Stimulated activated CD8-positive, alpha-beta memory T cell treated with anti-CD3 and anti-CD28 coated beads, Interleukin-4, amount 100 ng/mL, for 4 hours (primary cell): ENCODE measurements around the gene HIPK3.

Source experiments
- DNase-seq, 2 donors: peaks; one replicate each; pipeline ENCODE4 v3.0.0-alpha.2; 2020; ENCODE audit warnings: low read depth in 2 of 2, low spot score in 1 of 2

The HIPK3 gene

GRCh38 chr11:33389635-33390034, 132.5 kb downstream of the HIPK3 start:
- no peak for DNase-seq

DNA sequence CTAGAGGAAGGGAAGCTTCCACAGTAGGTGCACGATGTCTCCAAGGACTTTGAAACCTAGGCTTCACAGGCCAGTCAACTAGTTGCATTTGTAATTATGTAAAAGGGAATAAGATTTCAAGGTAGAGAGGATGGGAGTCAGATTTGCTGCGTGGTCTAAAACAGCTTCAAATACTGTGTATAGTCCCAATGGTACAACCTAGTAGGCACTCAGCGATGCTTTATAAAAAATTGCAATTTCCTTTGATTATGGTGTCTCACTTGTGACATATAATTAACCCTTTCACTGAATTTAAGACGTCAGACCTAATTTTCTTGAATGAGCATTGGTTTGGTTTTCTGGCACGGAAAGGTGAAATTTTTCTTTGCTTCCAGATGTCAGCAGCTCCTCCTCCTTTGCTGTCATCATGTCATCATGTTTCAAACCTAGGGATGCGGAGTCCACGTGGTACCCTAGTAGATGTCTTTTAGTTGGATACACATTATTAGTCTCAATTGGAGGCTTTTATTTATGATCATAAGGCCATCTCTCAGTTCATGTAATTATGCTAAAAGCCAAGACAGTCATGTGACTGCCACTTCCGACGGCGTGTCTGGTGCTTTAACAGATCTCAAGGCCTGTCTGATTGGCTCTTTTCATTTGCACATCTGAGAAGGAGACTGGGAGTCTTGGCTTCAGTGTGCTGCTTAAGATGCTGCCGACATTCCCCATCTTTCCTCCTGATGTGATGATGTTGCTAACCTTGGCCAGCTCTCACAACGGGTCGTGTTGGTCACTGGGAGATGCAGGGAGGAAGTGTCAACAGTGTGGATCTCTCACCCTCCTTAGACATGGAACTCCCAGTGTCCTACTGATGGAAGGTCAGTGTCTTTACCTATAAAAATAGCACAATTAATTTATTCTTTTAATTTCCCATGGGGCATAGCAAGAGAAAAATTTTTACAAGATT, 134.0 kb downstream of the HIPK3 start:
- DNase-seq = no peak

DNA sequence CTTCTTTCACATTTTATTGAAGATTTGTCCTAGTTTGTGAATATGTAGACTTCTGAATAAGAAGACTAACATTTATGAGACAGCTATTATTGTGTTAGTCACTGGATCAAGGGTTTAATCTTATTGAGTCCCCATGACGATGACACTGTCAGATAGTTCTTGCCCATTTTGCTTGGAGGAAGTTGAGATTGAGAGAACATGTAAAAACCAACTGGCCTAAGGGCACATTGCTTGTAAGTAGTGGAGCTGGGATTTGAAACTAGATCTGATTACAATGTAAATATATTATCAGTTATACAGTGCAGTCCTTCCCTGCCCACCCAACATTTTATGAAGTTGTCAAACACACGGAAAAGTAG, 134.7 kb downstream of the HIPK3 start:
- DNase-seq = no peak

GRCh38 chr11:33394431-33395109, 137.4 kb downstream of the HIPK3 start:
- DNase-seq = no peak

DNA sequence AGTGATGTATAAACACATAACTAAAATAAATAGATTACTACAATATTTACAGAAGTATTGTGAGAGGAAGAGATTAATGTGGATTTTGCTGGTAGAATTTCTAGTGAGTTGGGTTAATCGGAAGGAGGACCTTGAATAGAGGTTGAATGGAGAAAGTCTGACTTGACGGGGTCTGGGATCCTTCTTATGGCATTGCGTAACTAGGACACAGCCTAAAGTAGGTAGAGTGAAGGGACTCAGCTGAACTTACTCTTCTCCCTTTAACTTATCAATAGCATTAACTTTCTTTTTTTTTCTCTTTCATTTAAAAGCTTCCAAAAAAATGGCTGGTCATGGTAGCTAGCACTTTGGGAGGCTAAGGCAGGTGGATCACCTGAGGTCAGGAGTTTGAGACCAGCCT, 139.2 kb downstream of the HIPK3 start:
- DNase-seq = no peak

- no peak for DNase-seq
Measured at GRCh38 chr11:33399421-33399820, 142.2 kb downstream of the HIPK3 start.

DNA sequence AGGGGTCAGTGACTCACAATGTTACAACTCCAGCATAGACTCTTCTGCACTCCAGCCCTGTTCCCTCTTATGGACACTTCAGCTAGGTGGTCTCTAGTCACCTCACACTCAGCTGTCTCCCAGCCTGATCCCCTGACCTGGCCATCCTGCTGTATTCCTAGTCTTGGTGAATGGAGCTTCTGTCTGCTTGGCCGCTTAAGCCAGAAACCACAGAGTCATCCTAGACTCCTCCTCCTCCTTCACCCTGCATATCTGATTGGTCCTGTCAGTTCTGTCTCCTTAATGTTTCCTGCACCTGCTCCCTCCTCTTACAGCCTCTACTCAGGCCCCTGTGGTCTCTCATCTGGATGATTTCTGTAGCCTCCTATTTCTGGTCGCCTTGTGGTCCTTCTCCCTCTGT, 144.9 kb downstream of the HIPK3 start:
- no peak for DNase-seq

DNA sequence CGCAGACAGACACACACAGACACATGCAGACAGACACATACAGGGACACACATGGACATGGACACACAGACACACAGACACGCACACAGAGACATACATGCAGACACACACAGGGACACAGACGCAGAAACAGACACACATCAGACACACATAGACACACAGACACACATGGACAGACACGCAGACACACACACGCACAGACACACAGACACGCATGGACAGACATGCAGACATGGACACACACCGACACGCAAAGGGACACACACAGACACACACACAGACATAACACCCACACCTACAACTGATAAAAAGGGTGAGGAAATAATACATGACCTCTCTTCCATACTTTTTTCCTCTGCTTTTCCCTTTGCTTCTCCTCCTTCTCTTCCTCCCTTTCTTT, 146.2 kb downstream of the HIPK3 start:
- DNase-seq = no peak

GRCh38 chr11:33405834-33406602, 148.8 kb downstream of the HIPK3 start:
- DNase-seq = no peak
